Measurements from ENCODE around the gene RBMS3.

- TF ChIP-seq CTCF (IDR thresholded peaks at IDR 0.05; ENCODE audit: control extremely low read depth in 1 of 3, insufficient read depth in 1 of 3, low read depth in 1 of 3, low read length in 3 of 3) (peak in 2 of 3 experiments; percentile 57 to 64; a peak in 3 of 4 replicates), SIN3A (conservative IDR thresholded peaks at IDR 0.05 in 1 of 2, IDR thresholded peaks at IDR 0.05 in 1 of 2; ENCODE audit: low read depth in 1 of 2, low read length in 2 of 2) (no peak), SP2 (IDR thresholded peaks at IDR 0.05; ENCODE audit: low read length) (no peak), POLR2A (IDR thresholded peaks at IDR 0.05; ENCODE audit: control extremely low read depth in 1 of 2, low read depth in 2 of 2, low read length in 2 of 2) (no peak), SRF (IDR thresholded peaks at IDR 0.05; ENCODE audit: low read depth, low read length) (no peak), CHD2 (IDR thresholded peaks at IDR 0.05; ENCODE audit: low read length) (no peak), EP300 (IDR thresholded peaks at IDR 0.05; ENCODE audit: borderline replicate concordance in 1 of 2, low read depth in 2 of 2, low read length in 2 of 2) (no peak), RXRA (IDR thresholded peaks at IDR 0.05; ENCODE audit: insufficient read depth, low read depth, low read length) (no peak), ZNF274 (IDR thresholded peaks at IDR 0.05; ENCODE audit: borderline replicate concordance, extremely low read depth, low read length) (no peak), YY1 (IDR thresholded peaks at IDR 0.05; ENCODE audit: low read depth, low read length) (no peak), FOSL1 (IDR thresholded peaks at IDR 0.05; ENCODE audit: insufficient read depth, low read depth, low read length) (no peak)
Measured at GRCh38 chr3:30012941-30013543, 732.2 kb downstream of the RBMS3 start.
